SK-N-SH (cell line): ENCODE results near the gene EYA3.

ENCODE experiments used
- EP300 ChIP-seq, 2 experiments: IDR thresholded peaks; 2 replicates each; pipeline versions ENCODE4 v1.4.0 to v1.6.1; 2012; ENCODE audit warnings: borderline replicate concordance in 1 of 2, low read depth in 1 of 2, low read length in 1 of 2
- EZH2phosphoT487 ChIP-seq: fragments of 200-600 bp; sonication (generic); IDR thresholded peaks from 2 replicates; pipeline ENCODE4 v1.6.1; 2017; ENCODE audit warnings: low read depth, mixed run types, mild to moderate bottlenecking, antibody characterized with exemption, moderate library complexity, borderline replicate concordance
- FOXM1 ChIP-seq: IDR thresholded peaks from 2 replicates; pipeline ENCODE4 v1.4.0; 2012; ENCODE audit warnings: low read depth, mild to moderate bottlenecking
- GABPA ChIP-seq: IDR thresholded peaks from 2 replicates; pipeline ENCODE4 v1.4.0; 2012; ENCODE audit warnings: low read depth, mild to moderate bottlenecking
- POLR2AphosphoS5 ChIP-seq: IDR thresholded peaks from 2 replicates; pipeline ENCODE4 v1.6.1; 2012; ENCODE audit warnings: low read depth, low read length
- RAD21 ChIP-seq: IDR thresholded peaks from 2 replicates; pipeline ENCODE4 v1.6.1; 2012; ENCODE audit warnings: mild to moderate bottlenecking, low read length
- RFX5 ChIP-seq: IDR thresholded peaks from 2 replicates; pipeline ENCODE4 v1.6.1; 2012; ENCODE audit warnings: mild to moderate bottlenecking, improper control_type of control experiment, low read length
- TAF1 ChIP-seq: IDR thresholded peaks from 2 replicates; pipeline ENCODE4 v1.6.1; 2012; ENCODE audit warnings: low read depth, mild to moderate bottlenecking, low read length, moderate library complexity, borderline replicate concordance
- TF ChIP-seq, protein P1 (sequence below): fragments of 200-600 bp; sonication (generic); IDR thresholded peaks from 2 replicates; pipeline ENCODE4 v1.6.1; 2017; ENCODE audit warnings: antibody characterized with exemption, mild to moderate bottlenecking, moderate library complexity
- TF ChIP-seq, protein P2 (sequence below): IDR thresholded peaks from 2 replicates; pipeline ENCODE4 v1.4.0; 2012; ENCODE audit warnings: low read depth, borderline replicate concordance
- TF ChIP-seq, protein P3 (sequence below): IDR thresholded peaks from 2 replicates; pipeline ENCODE4 v1.6.1; 2012; ENCODE audit warnings: mild to moderate bottlenecking, low read depth, low read length, moderate library complexity
- TF ChIP-seq, protein P4 (sequence below): fragments of 150-350 bp; IDR thresholded peaks from 2 replicates; pipeline ENCODE4 v1.6.1; 2016; ENCODE audit warnings: mild to moderate bottlenecking, low read depth, low read length
- TF ChIP-seq, protein P5 (sequence below): IDR thresholded peaks from 2 replicates; pipeline ENCODE4 v1.4.0; 2012; ENCODE audit warnings: low read depth, borderline replicate concordance

DNA sequence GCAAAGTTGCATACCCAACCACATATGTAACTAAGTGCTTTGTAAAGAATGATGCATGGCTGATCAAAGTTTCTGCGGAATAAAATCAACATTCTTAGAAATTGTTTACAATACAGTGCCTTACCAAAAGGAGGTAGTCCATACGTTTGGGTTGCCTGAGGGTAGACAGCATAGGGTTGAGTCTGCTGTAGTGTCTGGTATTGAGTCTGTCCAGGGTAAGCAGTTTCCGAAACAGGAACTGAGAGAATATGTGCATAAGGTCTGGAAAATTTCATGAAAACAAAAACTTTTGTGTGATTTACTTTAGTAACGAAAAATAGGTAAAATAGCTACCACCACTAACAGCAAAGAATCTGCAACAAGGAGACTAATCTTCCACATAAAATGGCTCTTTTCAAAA lies 53.0 kb downstream of the EYA3 start:
- TF ChIP-seq POLR2AphosphoS5 (no peak), GABPA (no peak), EZH2phosphoT487 (no peak), EP300 (IDR thresholded peaks at IDR 0.05; ENCODE audit: borderline replicate concordance in 1 of 2, low read depth in 1 of 2, low read length in 1 of 2) (no peak), RAD21 (no peak), TAF1 (no peak), RFX5 (no peak), FOXM1 (no peak)
- TF ChIP-seq, protein P1, sequence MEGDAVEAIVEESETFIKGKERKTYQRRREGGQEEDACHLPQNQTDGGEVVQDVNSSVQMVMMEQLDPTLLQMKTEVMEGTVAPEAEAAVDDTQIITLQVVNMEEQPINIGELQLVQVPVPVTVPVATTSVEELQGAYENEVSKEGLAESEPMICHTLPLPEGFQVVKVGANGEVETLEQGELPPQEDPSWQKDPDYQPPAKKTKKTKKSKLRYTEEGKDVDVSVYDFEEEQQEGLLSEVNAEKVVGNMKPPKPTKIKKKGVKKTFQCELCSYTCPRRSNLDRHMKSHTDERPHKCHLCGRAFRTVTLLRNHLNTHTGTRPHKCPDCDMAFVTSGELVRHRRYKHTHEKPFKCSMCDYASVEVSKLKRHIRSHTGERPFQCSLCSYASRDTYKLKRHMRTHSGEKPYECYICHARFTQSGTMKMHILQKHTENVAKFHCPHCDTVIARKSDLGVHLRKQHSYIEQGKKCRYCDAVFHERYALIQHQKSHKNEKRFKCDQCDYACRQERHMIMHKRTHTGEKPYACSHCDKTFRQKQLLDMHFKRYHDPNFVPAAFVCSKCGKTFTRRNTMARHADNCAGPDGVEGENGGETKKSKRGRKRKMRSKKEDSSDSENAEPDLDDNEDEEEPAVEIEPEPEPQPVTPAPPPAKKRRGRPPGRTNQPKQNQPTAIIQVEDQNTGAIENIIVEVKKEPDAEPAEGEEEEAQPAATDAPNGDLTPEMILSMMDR = no peak
- TF ChIP-seq, protein P2, sequence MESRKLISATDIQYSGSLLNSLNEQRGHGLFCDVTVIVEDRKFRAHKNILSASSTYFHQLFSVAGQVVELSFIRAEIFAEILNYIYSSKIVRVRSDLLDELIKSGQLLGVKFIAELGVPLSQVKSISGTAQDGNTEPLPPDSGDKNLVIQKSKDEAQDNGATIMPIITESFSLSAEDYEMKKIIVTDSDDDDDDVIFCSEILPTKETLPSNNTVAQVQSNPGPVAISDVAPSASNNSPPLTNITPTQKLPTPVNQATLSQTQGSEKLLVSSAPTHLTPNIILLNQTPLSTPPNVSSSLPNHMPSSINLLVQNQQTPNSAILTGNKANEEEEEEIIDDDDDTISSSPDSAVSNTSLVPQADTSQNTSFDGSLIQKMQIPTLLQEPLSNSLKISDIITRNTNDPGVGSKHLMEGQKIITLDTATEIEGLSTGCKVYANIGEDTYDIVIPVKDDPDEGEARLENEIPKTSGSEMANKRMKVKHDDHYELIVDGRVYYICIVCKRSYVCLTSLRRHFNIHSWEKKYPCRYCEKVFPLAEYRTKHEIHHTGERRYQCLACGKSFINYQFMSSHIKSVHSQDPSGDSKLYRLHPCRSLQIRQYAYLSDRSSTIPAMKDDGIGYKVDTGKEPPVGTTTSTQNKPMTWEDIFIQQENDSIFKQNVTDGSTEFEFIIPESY = no peak
- TF ChIP-seq, protein P3, sequence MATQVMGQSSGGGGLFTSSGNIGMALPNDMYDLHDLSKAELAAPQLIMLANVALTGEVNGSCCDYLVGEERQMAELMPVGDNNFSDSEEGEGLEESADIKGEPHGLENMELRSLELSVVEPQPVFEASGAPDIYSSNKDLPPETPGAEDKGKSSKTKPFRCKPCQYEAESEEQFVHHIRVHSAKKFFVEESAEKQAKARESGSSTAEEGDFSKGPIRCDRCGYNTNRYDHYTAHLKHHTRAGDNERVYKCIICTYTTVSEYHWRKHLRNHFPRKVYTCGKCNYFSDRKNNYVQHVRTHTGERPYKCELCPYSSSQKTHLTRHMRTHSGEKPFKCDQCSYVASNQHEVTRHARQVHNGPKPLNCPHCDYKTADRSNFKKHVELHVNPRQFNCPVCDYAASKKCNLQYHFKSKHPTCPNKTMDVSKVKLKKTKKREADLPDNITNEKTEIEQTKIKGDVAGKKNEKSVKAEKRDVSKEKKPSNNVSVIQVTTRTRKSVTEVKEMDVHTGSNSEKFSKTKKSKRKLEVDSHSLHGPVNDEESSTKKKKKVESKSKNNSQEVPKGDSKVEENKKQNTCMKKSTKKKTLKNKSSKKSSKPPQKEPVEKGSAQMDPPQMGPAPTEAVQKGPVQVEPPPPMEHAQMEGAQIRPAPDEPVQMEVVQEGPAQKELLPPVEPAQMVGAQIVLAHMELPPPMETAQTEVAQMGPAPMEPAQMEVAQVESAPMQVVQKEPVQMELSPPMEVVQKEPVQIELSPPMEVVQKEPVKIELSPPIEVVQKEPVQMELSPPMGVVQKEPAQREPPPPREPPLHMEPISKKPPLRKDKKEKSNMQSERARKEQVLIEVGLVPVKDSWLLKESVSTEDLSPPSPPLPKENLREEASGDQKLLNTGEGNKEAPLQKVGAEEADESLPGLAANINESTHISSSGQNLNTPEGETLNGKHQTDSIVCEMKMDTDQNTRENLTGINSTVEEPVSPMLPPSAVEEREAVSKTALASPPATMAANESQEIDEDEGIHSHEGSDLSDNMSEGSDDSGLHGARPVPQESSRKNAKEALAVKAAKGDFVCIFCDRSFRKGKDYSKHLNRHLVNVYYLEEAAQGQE = no peak
- TF ChIP-seq, protein P4, sequence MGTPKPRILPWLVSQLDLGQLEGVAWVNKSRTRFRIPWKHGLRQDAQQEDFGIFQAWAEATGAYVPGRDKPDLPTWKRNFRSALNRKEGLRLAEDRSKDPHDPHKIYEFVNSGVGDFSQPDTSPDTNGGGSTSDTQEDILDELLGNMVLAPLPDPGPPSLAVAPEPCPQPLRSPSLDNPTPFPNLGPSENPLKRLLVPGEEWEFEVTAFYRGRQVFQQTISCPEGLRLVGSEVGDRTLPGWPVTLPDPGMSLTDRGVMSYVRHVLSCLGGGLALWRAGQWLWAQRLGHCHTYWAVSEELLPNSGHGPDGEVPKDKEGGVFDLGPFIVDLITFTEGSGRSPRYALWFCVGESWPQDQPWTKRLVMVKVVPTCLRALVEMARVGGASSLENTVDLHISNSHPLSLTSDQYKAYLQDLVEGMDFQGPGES = no peak
- TF ChIP-seq, protein P5, sequence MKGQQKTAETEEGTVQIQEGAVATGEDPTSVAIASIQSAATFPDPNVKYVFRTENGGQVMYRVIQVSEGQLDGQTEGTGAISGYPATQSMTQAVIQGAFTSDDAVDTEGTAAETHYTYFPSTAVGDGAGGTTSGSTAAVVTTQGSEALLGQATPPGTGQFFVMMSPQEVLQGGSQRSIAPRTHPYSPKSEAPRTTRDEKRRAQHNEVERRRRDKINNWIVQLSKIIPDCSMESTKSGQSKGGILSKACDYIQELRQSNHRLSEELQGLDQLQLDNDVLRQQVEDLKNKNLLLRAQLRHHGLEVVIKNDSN = no peak
